HK-2 (cell line): ENCODE data around the gene IFIH1.

ENCODE experiments used
- DNase-seq: peaks from one replicate; pipeline ENCODE4 v3.0.0-alpha.2; 2018; ENCODE audit not compliant: unreplicated experiment

The IFIH1 gene

GRCh38 chr2:162308747-162309503, 9.6 kb downstream of the IFIH1 start:
- no peak for DNase-seq

DNA sequence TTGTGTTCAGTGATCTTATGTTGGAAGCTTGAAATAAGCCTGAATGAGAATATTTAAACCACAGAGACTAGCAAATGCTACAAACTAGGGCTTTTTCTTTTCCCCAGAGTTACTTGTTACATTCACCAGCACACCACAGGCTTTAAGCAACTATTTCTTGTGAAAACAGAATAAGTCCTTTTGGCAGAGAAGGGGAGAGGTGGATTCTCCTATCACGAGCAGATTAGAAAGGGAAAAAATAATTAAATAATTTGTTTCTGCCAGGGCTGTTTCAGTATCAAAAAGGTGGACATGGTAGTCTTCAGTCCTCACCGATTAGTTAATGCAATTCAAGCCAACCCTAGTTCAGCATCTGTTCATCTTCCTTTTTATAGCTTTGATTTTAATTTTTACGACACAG, 12.6 kb downstream of the IFIH1 start:
- no peak for DNase-seq

DNA sequence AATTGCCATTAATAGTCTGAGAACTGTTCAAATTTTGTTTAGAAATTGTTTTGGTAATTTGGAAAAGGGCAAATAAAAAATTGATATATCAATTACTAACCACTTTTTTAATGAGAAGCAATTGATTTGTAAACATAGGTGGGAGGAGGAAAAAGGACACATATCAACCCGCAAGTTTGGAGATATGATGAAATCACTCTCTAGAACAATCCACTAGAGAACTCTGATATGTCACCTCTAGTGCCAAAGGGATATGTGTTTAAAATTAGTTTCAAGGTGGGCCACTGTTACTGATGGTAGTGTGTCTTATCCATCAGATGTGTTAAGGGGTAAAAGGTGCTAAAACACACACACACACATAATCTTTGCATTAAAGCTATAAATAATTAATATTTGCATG, 16.6 kb downstream of the IFIH1 start:
- no peak for DNase-seq

GRCh38 chr2:162301151-162301804, 17.2 kb downstream of the IFIH1 start:
- DNase-seq, result peak; percentile 42

DNA sequence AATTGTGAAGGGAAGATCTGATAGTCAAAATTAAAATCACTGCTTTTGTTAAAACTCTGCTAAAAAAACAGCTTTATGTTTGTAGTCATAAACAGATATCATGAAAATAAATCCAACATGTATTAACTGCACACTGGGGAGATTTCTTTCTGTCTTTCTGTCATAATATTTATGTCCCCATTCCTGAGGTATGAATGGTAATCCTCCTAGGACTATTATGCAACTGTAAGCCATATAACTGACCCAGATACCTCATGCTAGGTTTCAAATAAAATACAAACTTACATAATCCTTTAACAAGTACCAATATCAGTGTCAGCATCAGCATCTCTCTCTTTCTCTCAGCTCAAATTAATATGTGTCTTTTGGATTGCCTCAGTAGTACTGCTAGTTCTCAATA, 18.2 kb downstream of the IFIH1 start:
- no peak for DNase-seq

GRCh38 chr2:162298669-162299335, 19.7 kb downstream of the IFIH1 start:
- no peak for DNase-seq

GRCh38 chr2:162297925-162298552, 20.4 kb downstream of the IFIH1 start:
- peak; percentile 23 for DNase-seq

GRCh38 chr2:162295009-162295408, 23.5 kb downstream of the IFIH1 start:
- no peak for DNase-seq

DNA sequence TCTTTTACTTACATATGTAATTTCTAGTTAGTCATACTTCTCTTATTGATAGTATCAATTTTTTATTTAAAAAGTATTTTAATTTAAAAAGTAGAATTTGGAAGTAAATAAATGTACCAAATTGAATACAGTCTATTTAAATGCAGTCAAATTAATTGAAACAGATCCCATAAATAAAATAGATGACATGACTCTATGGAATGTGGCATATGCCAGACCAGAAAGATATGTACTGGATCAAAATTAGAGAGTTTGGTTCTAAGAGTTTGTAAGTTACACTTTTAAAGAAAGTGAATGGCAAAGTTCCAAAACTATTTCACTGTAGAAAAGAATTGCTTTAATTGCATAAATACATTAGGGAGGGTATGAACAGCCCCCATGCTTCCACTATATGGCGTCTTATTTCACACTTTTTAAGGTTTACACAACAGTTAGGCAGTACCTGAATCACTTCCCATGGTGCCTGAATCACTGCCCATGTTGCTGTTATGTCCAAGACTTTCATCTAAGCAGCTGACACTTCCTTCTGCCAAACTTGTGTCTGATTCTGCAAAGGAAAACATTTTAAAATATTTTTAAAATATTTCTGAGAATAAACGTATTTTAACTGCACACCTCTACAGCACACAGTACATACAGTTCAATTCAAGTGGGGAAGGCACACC, 25.2 kb downstream of the IFIH1 start:
- DNase-seq, result no peak

DNA sequence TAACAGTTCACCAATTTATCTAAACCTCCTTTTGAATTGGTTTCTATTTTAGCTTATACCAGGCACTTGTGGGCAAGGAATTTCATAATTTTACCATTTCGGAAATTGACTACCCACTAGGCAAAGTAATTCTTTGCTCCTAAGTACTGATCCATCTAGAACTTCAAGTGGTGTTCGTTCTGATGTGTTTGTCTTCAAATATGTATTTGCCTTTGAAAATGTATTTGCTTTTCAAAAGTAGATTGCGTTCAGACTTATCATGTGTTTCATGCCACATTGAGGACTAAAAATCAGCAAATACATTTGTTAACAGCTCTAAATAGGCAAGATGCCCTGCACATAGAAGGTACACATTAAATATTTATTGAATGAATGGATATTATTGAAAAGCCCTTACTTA, 26.7 kb downstream of the IFIH1 start:
- DNase-seq, result no peak

DNA sequence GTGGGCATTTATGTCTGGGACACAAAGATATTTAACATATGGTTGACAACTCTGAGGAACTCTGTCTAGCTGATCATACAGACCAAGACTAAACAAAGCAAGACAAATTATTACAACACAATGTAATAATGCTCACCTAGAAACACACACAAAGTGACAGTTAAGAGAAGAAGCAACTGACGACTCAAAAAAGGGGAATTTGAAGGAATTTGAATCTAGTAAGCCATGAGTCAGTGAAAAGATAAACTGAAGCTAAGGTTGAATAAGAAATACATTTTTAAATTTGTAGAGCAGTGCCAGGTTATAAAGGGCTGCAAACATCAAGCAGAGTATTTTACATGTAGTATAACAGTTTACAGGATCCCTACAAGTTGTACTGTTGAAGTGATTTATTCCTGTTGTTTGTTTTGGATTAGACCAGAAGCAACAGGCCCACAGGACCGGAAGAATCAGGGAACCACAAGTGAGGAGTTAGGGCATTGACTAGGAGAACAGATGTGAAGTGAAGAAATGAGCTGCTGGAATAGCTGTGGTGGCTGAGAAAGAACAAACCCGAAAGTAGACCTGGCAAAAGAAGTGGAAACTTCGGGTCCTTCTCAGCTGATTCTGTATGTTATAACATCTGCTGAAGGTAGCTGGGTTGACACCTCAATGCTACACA, 35.6 kb downstream of the IFIH1 start:
- DNase-seq, result no peak

GRCh38 chr2:162280654-162281053, 37.8 kb downstream of the IFIH1 start:
- DNase-seq, result no peak

DNA sequence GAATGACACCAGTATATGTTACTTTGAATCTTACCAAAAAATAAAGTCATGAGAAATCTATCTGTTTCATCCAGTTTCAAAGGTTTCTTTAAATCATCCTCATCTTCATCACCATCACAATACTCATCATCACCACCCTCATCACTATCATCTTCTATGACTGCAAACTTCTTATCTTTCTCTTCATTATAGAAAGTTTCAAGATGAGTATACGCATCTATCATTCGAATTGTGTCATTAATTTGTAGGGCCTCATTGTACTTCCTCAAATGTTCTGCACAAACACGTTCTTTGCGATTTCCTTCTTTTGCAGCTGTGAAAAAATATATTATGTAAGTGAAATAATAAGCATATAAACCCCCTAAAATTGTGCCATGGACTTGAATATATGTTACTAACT, 41.1 kb downstream of the IFIH1 start:
- no peak for DNase-seq

- DNase-seq, result no peak
These were observed 50.5 kb downstream of the IFIH1 start for GRCh38 chr2:162267996-162268395.

DNA sequence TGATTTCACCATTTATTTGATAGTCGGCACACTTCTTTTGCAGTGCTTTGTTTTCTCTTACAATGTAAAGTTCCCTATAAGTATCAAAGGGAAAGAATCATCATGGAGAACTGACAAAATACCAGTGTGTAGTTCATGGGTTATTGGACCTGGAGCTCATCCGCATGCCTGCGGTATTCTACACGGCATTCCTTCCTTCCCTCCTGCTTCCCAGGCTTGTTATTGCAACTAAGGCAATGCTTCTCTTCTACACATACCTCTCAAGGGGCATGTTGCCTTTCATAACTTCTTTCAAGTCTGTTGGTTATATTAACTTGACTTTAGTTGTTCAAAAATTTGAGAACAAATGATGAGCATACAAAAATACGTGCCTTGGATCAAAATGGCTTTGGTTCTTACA, 51.0 kb downstream of the IFIH1 start:
- DNase-seq, result no peak

GRCh38 chr2:162266460-162266760, 52.1 kb downstream of the IFIH1 start:
- DNase-seq, result no peak

- DNase-seq, result no peak
These were observed 52.6 kb downstream of the IFIH1 start for GRCh38 chr2:162265666-162266459.

DNA sequence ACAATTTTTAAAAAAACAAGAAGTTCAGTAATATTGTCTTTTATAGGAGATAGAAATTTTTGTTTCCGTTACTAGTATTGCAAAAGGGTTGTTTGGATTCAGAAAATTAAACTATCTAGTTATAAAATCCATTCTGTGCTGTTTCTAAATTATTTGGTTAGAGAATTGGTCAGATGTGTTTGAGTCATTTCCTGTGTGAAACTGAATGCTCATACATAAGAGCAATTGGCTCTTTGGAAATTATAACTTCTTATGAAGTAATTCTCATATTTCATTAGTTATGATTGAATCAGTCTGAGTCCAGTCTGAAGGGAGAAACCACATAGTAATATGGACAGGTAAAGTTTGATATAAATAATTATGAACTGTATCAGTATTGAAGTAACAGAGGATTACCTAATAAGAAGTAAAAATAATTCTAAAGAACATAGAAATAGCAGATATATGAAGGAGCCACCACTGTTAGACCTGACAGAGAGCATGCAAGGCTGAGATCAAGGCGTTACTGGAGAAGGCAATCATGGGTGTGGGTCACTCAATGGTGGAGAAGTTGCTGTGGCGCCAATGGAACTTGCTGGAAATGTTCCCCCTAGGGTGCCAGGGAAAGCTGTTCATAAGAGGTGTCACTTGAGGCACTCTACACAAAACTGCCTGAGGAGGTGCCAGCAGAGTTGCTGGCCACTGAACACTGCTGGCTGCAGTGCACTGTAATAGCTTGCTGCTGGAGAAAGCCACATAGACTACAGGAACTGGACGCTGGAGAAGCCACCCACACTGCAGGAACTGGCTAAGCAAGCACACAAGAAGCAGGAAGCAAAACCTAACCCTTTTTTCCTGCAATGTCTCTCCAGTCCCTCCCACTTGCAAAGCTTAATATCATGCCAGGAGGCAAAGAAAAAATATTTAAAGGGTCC, 57.2 kb downstream of the IFIH1 start:
- DNase-seq, result no peak

- DNase-seq, result no peak
These were observed 59.8 kb downstream of the IFIH1 start for GRCh38 chr2:162258686-162259085.

DNA sequence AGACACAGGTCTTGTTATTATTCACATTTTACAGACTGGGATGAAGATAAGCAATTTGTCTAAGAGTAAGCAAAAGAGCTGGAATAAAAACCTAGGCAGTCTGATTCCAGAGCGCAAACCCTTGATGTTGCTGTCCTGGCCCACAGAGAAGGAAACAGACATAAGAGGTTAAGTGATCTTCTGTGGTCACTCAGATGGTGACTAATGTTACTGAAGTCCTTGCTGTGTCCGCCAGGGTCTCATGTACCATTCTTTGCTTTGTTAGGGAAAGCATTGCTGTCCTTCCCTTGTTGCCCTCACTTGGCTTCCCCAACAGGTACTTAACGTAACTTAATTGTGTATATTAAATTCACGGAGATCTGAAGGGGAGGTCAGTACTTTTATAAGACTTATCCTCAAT, 60.3 kb downstream of the IFIH1 start:
- DNase-seq, result no peak
